ENCODE measurements around the gene PRR5L.

DNA sequence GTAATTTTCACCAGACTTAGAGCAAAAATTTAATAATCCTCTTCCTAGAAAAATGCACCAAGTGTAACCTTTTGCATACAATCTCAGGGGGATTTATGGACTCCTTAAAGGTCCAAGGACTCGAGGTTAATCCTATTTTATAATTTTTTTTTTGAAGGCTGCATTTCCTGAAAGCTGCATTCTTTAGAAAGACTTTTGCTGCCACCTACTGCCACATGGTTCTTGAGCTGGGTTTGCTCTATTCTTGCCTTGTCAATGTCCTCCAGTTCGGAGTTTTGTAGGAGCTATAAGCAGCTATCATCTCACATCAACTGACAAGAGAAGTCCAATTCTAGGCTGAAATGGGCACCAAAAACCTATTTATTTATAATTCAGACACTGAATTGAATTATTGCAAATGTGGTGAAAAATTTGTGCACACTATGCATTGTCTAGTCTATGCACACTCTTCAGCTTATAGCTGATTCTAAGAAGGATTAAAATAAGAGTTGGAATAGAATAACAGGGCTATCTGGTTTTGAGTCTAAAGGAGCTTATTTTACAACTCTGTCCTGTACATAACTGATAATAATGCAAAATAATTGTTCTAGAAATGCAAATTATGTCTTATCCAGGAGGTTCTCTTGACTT is 182.7 kb downstream of the PRR5L start:
- TF ChIP-seq, protein P1, sequence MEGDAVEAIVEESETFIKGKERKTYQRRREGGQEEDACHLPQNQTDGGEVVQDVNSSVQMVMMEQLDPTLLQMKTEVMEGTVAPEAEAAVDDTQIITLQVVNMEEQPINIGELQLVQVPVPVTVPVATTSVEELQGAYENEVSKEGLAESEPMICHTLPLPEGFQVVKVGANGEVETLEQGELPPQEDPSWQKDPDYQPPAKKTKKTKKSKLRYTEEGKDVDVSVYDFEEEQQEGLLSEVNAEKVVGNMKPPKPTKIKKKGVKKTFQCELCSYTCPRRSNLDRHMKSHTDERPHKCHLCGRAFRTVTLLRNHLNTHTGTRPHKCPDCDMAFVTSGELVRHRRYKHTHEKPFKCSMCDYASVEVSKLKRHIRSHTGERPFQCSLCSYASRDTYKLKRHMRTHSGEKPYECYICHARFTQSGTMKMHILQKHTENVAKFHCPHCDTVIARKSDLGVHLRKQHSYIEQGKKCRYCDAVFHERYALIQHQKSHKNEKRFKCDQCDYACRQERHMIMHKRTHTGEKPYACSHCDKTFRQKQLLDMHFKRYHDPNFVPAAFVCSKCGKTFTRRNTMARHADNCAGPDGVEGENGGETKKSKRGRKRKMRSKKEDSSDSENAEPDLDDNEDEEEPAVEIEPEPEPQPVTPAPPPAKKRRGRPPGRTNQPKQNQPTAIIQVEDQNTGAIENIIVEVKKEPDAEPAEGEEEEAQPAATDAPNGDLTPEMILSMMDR (conservative IDR thresholded peaks at IDR 0.05; ENCODE audit: low read depth in 2 of 2): peak; percentile 71 to 78
- no peak for TF ChIP-seq EZH2 (IDR thresholded peaks at IDR 0.05; ENCODE audit: low read depth, unreplicated experiment)
- TF ChIP-seq, protein P2, sequence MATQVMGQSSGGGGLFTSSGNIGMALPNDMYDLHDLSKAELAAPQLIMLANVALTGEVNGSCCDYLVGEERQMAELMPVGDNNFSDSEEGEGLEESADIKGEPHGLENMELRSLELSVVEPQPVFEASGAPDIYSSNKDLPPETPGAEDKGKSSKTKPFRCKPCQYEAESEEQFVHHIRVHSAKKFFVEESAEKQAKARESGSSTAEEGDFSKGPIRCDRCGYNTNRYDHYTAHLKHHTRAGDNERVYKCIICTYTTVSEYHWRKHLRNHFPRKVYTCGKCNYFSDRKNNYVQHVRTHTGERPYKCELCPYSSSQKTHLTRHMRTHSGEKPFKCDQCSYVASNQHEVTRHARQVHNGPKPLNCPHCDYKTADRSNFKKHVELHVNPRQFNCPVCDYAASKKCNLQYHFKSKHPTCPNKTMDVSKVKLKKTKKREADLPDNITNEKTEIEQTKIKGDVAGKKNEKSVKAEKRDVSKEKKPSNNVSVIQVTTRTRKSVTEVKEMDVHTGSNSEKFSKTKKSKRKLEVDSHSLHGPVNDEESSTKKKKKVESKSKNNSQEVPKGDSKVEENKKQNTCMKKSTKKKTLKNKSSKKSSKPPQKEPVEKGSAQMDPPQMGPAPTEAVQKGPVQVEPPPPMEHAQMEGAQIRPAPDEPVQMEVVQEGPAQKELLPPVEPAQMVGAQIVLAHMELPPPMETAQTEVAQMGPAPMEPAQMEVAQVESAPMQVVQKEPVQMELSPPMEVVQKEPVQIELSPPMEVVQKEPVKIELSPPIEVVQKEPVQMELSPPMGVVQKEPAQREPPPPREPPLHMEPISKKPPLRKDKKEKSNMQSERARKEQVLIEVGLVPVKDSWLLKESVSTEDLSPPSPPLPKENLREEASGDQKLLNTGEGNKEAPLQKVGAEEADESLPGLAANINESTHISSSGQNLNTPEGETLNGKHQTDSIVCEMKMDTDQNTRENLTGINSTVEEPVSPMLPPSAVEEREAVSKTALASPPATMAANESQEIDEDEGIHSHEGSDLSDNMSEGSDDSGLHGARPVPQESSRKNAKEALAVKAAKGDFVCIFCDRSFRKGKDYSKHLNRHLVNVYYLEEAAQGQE (IDR thresholded peaks at IDR 0.05; ENCODE audit: unreplicated experiment): no peak
- TF ChIP-seq EZH2phosphoT487 (IDR thresholded peaks at IDR 0.05; ENCODE audit: unreplicated experiment): no peak
- no peak for TF ChIP-seq POLR2AphosphoS5 (IDR thresholded peaks at IDR 0.05; ENCODE audit: low read depth)
- TF ChIP-seq CREB1 (CRISPR knock-in tag; IDR thresholded peaks at IDR 0.05; ENCODE audit: low read depth): no peak
- no peak for TF ChIP-seq JUNB (IDR thresholded peaks at IDR 0.05; ENCODE audit: unreplicated experiment)
- no peak for TF ChIP-seq ZNF331 (CRISPR knock-in tag; IDR thresholded peaks at IDR 0.05; ENCODE audit: low read depth)
- TF ChIP-seq, protein P3, sequence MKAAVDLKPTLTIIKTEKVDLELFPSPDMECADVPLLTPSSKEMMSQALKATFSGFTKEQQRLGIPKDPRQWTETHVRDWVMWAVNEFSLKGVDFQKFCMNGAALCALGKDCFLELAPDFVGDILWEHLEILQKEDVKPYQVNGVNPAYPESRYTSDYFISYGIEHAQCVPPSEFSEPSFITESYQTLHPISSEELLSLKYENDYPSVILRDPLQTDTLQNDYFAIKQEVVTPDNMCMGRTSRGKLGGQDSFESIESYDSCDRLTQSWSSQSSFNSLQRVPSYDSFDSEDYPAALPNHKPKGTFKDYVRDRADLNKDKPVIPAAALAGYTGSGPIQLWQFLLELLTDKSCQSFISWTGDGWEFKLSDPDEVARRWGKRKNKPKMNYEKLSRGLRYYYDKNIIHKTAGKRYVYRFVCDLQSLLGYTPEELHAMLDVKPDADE (IDR thresholded peaks at IDR 0.05): no peak
- no peak for TF ChIP-seq STAT1 (IDR thresholded peaks at IDR 0.05; ENCODE audit: unreplicated experiment)

Data from GM23338 (cell line).